AG10803 (cell line): ENCODE results near the gene PDIA6.

ENCODE experiments used
- DNase-seq: peaks from one replicate; pipeline ENCODE4 v3.0.0; 2010; ENCODE audit warnings: low read depth
- H3K4me3 ChIP-seq: 2 replicates; pipeline ENCODE4 v1.5.1; 2011; ENCODE audit warnings: mild to moderate bottlenecking, low read length, control low read depth
- TF ChIP-seq, protein P1 (sequence below): conservative IDR thresholded peaks from 2 replicates; pipeline ENCODE4 v1.5.1; 2011; ENCODE audit warnings: mild to moderate bottlenecking, low read length, control low read depth, inconsistent platforms

The PDIA6 gene

DNA sequence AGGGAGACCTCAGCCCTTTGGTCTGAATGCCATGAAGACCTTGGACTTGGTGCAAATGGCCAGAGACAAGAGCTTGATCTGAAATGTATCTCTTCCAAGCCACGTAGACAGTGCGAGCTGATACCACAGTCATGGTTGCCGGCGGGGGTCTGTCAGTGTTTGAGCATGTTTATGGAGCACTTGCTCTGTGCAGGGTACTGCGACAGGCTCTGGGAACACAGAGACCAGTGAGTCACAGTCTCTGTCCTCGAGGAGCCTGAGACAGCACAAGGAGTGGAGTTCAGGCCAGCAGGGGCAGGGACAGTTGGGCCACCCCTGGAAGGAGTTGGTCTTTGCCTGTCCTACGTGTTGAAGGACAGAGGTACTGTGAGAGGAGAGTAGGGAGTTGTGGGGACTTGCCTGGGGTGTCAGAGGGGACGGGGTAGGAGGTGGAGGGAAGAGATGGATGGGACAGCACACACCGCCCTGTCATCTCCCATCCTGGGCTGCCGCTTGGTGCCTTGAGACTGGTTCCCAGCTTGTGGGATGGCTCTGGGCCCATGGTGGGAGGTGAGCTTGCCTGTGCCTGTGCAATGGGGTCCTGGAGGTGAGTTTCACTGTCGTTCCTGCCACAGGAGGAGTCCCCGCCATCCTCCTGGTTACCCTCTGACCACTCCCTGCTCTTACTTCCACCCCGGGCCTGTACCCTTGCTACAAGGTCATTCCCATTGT, 51.6 kb downstream of the PDIA6 start:
- H3K4me3 ChIP-seq, result no peak overlapping the region
- DNase-seq, result no peak
- TF ChIP-seq, protein P1, sequence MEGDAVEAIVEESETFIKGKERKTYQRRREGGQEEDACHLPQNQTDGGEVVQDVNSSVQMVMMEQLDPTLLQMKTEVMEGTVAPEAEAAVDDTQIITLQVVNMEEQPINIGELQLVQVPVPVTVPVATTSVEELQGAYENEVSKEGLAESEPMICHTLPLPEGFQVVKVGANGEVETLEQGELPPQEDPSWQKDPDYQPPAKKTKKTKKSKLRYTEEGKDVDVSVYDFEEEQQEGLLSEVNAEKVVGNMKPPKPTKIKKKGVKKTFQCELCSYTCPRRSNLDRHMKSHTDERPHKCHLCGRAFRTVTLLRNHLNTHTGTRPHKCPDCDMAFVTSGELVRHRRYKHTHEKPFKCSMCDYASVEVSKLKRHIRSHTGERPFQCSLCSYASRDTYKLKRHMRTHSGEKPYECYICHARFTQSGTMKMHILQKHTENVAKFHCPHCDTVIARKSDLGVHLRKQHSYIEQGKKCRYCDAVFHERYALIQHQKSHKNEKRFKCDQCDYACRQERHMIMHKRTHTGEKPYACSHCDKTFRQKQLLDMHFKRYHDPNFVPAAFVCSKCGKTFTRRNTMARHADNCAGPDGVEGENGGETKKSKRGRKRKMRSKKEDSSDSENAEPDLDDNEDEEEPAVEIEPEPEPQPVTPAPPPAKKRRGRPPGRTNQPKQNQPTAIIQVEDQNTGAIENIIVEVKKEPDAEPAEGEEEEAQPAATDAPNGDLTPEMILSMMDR, result no peak

DNA sequence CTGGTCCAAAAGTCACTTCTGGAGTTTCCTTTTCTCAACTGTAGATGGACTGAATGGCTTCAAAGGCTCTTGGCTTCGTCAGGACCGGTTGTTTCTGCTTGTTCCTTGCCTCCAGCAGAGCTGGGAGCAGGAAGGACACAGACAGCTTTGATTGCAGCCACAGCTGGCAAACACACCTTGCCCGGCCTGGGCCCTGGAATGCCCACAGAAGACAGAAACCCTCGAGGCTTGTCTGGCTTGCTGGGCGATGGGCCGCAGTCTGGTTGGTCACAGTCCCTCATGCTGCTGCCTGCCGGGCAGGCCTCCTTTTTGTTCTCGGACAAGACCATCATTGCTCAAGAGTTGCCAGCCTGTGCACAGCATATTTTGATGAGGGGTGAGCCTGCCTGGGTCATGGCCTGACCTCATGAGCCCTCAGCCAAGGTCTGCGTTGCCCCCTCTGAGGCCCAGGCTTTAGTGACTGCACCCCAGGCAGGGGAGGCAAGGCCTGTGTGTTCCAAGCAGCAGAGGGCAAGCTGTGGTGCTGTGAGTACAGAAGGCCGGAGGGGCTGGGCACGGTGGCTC, 53.4 kb downstream of the PDIA6 start:
- TF ChIP-seq, protein P1, result no peak
- no peak for DNase-seq
- H3K4me3 ChIP-seq, result no peak overlapping the region

DNA sequence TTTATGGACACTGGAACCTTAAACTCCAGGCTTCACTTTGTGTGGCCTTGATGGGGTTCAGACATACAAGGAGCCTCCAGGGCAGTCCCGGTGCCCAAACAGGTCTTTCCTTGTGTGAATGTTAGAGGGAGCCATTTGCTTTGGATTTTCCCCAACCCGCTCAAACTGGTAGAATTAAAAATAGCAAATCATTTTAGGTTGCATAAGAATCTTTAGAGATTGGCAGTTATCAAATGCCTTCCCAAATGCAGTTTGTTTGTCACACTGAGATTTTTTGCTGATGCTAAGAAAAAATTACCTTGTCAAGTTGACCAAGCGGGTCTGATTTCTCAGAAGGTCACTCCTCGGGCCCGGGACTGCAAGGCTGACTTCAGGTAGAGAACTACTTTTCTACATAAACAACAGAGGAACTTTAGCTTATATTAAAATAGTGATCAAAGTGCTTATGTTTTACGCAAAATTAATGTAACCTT, 54.7 kb downstream of the PDIA6 start:
- no peak overlapping the region for H3K4me3 ChIP-seq
- TF ChIP-seq, protein P1, result no peak
- no peak for DNase-seq

DNA sequence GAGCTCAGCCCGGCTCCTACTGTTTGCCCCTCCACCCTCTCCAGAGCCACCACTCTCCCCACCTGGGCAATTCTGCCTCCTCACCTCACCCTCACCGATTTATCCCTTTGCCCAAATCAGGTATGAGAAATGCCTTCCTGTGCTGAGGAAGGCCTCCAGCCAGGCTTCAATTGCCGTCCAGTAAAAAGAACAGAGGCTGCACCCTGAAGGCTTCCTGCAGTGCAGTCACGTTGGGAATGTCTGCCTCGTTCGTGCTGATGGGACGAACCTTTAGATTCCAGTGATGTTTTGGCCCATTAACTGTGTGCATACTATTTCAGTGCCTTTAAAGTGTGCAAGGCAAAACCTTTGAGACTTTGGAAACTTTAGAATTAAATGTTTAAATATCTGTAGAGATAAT, 57.0 kb downstream of the PDIA6 start:
- H3K4me3 ChIP-seq, result no peak overlapping the region

DNA sequence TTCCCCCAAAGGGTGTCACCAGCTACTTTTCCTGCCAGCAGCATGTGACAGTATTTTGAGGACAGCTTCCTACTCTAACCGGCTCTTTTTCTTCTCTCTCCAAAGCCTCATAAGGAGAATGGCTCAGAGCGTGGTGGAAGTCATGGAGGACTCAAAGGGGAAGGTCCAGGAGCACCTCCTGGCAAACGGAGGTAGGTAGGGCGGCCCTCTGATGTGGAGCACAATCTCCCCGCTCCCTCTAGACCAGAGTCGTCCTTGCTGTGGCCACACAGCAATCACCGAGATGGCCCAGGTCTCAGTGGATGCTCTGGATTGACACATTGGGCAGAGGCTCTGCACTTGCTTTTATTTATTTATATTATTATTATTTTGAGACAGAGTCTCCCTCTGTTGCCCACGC, 58.7 kb downstream of the PDIA6 start:
- TF ChIP-seq, protein P1, result no peak
- DNase-seq, result no peak
- no peak overlapping the region for H3K4me3 ChIP-seq

More for the DNA sequence above, 57.0 kb downstream of the PDIA6 start:
- TF ChIP-seq, protein P1, result no peak
- DNase-seq, result no peak

DNA sequence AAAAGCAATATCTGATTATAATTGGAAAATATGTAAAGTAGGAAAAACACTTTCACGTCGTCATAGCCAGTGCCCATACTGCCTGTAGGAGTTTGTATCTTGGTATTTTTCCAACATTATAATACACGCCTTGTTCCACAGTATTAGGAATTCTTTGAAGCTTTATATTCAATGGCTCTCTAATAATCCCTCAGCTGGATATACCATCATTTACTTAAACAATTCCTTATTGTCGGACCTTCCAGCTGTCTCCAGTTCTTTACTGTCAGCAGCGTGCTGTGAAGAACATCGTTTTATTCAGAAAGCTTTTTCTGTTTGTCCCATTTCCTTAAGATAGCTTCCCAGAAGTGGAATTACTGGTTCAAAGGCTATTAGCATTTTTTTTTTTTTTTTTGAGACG, 59.4 kb downstream of the PDIA6 start:
- DNase-seq, result no peak
- no peak overlapping the region for H3K4me3 ChIP-seq
- TF ChIP-seq, protein P1, result no peak

DNA sequence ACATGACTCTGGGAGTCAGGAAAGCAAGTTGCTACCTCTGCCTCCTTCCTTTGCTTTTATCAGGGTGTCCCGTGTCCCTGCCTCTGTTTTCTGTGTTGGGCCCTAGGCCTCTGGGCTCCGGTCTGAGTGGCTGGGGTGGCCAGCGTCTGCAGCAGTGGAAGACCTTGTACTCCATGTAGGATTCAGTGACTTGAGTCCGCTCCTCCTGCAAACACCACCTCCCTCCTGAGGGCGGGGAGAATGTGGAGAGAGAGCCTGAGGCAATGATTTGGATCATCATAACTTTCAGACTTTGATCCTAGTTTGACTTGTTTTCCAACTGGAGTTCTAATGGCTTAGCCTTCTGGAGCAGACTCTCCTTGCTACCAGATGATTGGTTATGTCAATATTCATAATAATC, 60.3 kb downstream of the PDIA6 start:
- TF ChIP-seq, protein P1, result no peak
- no peak for DNase-seq
- H3K4me3 ChIP-seq, result no peak overlapping the region
